Nasal cavity respiratory epithelium epithelial cell of viscerocranial mucosa (primary cell): Measurements from ENCODE around the gene DPH6. TPM values are rescaled to one million over a fixed set of nuclear protein-coding genes. Genes with fewer than 3 reads are reported as not detected.

Experiments
- total RNA-seq: library from RNA; depleted of rRNA; stranded (reverse); fragments of >200 nt; gene quantifications from 2 replicates; pipeline ENCODE4 v1.2.3, GENCODE V29; 2014

DPH6 gene, protein sequence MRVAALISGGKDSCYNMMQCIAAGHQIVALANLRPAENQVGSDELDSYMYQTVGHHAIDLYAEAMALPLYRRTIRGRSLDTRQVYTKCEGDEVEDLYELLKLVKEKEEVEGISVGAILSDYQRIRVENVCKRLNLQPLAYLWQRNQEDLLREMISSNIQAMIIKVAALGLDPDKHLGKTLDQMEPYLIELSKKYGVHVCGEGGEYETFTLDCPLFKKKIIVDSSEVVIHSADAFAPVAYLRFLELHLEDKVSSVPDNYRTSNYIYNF
- 16.4 and 19.7 TPM in 2 replicates for total RNA-seq

DNA sequence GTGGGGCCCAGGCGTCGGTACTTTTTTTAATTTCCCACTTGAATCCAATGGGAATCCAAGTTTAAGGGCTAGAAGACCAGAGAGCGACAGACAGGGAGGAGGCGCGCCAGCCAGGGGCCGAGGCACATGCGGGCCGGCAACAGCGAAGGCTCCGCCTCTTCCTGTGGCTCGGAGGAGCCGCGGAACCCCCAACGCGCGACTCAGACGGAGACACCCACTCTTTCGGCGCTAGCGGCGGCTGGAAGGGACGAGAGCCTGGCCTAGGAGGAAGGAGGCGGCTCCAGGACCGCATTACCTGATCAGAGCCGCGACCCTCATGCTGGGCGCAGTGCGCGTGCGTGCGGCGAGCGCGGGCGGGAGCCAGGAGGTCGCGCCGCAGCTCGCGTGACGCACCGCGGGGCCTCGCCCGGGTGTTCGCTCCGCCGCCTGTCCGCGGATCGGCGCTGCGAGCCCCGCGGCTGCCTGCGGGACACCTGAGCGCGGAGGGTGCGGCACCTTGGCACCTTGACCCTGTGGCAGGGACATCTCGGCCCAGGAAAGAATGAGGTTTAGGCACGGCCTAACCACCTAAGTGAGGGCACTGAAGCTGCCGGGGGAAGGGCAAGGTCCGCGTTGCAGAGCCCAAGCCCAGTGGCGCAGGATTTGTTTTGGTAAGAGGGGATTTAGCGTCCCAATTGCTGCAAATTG is at the start of gene DPH6:
TSS of gene DPH6 (minus strand) at position 342 of the 687 bp plus-strand sequence. CDS start at position 318, 24 bp downstream.

